NOMO-1 treated with dmso at 0.1 percent for 144 hours (cell line): ENCODE measurements around the gene PLXNB2.
"Not testable (repeated sequence)": the region's sequence is repeated elsewhere in the genome, so short reads cannot be mapped to it uniquely, and the experiment has no call there.

ENCODE experiments used
- DNase-seq: peaks from one replicate; lab custom pipeline; 2025; ENCODE audit not compliant: unreplicated experiment; lab: John Stamatoyannopoulos, UW

PLXNB2 gene, protein sequence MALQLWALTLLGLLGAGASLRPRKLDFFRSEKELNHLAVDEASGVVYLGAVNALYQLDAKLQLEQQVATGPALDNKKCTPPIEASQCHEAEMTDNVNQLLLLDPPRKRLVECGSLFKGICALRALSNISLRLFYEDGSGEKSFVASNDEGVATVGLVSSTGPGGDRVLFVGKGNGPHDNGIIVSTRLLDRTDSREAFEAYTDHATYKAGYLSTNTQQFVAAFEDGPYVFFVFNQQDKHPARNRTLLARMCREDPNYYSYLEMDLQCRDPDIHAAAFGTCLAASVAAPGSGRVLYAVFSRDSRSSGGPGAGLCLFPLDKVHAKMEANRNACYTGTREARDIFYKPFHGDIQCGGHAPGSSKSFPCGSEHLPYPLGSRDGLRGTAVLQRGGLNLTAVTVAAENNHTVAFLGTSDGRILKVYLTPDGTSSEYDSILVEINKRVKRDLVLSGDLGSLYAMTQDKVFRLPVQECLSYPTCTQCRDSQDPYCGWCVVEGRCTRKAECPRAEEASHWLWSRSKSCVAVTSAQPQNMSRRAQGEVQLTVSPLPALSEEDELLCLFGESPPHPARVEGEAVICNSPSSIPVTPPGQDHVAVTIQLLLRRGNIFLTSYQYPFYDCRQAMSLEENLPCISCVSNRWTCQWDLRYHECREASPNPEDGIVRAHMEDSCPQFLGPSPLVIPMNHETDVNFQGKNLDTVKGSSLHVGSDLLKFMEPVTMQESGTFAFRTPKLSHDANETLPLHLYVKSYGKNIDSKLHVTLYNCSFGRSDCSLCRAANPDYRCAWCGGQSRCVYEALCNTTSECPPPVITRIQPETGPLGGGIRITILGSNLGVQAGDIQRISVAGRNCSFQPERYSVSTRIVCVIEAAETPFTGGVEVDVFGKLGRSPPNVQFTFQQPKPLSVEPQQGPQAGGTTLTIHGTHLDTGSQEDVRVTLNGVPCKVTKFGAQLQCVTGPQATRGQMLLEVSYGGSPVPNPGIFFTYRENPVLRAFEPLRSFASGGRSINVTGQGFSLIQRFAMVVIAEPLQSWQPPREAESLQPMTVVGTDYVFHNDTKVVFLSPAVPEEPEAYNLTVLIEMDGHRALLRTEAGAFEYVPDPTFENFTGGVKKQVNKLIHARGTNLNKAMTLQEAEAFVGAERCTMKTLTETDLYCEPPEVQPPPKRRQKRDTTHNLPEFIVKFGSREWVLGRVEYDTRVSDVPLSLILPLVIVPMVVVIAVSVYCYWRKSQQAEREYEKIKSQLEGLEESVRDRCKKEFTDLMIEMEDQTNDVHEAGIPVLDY (N-terminal part only)

DNA sequence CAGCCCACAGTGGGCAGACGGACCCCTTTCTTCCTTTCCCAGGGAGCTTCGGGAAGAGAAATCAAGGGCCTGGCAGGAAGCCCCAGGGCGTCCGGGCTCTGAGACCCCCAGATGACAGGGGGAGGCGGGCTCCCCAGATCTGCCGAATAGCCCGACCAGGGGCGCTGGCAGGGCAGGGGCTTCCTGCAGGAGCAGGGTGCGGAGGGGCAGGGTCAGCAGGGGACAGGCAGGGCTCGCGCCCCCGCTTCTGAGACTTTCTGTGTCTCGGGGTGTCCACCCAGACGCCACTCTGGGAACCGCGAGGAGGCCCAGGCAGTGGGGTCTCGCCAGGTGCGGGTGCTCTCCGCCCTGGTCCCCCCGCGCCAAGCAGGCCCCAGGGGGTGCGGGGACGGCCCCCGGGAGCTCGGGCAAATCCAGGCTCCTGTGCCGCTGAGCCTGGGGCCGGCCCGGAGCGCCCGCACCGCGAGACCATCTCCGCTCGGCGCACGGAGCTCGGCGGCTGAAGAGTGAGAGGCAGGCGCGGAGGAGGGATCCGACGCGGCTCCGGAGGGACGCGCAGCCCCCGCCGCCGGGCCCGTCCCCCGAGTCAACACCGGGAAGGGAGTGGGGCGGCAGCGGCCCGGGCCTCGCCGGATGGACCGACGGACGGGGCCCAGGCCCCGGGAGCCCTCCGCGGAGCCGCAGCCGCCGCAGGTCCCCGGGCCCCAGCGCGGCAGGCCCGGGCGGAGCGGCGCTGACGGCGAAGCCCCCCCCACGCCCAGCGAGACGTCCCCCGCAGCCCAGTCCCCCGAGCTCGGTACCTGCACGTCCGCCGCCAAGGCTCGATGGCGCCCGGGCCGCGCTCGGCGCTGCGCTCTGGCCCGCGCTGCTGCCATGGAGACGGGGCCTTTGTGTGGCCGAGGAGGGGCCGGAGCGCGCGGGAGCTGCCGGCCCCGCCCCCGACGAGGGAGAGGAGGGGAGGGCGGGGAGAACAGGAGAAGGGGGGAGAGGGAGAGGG is at the start of gene PLXNB2:
TSS of gene PLXNB2 (minus strand) at position 894 of the 997 bp plus-strand sequence. CDS start 17,062 bp downstream, outside the sequence.
- peak; percentile 76 for DNase-seq

DNA sequence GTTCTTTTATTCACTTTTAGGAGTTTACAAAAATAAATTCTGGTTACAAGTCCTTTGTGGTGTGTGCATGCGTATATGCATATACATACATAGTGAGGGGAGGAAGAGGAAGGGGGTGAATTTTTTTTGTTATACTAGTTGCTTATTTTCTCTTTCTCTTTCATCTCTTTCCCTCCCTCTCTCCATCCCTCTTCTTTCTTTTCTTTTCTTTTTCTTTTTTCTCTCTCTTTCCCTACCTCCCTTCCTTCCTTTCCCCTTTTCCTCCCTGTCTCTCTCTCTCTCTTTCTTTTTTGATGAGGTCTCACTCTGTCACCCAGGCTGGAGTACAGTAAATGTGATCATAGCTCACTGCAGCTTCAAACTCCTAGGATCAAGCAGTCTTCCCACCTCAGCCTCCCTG is 49.8 kb upstream of the PLXNB2 start:
- no peak for DNase-seq

DNA sequence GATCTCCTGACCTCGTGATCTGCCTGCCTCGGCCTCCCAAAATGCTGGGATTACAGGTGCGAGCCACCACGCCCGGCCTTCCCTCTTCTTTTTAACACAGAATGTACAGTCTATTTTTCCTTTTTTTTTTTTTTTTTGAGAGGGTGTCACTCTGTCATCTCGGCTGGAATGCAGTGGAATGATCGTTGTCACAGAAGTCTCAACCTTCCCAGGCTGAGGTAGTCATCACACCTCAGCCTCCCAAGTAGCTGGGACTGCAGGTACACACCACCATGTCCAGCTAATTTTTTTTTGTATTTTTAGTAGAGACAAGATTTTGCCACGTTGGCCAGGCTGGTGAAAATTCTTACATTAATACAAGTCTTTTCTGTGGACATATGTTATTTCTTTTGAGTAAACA is 48.7 kb upstream of the PLXNB2 start:
- no peak for DNase-seq

DNA sequence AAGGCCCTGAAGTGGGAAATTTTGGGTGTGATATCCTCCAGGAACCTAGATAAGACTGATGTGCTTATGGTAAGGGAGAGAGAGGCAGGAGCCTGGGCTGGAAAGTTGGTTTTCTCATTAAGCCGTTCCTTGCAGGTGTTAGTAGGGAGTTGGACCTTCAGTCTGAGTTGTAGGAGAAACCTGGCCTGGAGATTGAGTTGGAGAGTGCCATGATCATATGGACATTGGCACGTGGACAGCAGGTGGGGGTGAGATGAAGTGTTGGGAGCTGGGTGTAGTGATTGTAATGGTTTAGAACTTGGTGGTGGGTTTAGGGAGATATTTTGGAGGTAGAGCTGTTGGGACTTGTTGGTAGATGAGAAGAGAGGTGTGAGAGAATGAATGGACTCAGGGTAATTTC is 40.6 kb upstream of the PLXNB2 start:
- DNase-seq, result no peak

DNA sequence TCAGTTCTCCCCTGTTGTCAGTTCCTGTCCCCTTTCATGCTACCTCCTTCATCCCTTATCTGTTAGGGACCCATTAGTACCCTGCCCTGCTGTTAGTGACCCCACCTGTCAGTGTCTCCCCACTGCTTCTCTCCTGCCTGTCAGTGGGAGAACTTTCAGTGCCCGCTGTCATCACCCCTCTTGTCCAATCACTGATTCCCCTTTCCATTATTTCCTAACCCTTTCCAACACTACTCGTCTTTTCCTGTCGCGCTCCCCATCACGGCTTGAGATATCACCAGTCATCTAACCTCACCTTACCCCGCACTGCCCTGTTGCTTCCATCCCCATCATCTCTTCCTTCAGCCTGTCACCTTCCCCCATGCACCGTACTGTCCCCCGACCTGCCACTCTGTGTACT is 39.7 kb upstream of the PLXNB2 start:
- DNase-seq, result no peak

DNA sequence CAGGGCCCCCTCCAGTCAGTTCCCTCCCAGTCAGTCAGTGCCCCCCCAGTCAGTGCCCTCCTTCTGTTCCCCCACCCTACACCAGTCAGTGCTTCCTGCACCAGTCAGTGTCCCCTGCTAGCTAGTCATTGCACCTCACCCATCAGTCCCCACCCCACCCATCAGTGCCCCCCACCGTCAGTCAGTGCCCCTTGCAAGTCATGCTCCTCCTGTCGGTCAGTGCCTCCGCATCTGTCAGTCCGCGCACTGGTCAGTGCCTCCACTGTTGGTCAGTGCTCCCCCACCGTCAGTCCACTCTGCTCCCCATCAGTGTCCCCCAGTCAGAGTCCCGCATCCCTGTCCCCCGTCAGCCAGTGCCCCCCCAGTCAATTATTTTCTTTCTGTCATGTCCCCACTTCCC is 39.0 kb upstream of the PLXNB2 start:
- DNase-seq, result no peak

DNA sequence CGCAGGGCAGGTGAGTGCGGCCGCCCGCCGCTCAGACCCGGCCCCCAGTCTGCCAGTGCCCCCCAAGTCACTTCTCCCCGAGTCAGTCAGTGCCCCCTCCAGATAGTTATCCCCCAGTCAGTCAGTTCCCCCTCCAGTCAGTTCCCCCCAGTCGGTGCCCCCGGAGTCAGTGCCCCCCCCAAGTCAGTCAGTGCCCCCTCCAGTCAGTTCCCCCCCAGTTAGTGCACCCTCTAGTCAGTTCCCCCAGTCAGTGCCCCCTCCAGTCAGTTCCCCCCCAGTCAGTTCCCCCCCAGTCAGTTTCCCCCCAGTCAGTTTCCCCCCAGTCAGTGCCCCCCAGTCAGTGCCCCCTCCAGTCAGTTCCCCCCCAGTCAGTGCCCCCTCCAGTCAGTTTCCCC is 36.1 kb upstream of the PLXNB2 start:
- DNase-seq, result no peak

DNA sequence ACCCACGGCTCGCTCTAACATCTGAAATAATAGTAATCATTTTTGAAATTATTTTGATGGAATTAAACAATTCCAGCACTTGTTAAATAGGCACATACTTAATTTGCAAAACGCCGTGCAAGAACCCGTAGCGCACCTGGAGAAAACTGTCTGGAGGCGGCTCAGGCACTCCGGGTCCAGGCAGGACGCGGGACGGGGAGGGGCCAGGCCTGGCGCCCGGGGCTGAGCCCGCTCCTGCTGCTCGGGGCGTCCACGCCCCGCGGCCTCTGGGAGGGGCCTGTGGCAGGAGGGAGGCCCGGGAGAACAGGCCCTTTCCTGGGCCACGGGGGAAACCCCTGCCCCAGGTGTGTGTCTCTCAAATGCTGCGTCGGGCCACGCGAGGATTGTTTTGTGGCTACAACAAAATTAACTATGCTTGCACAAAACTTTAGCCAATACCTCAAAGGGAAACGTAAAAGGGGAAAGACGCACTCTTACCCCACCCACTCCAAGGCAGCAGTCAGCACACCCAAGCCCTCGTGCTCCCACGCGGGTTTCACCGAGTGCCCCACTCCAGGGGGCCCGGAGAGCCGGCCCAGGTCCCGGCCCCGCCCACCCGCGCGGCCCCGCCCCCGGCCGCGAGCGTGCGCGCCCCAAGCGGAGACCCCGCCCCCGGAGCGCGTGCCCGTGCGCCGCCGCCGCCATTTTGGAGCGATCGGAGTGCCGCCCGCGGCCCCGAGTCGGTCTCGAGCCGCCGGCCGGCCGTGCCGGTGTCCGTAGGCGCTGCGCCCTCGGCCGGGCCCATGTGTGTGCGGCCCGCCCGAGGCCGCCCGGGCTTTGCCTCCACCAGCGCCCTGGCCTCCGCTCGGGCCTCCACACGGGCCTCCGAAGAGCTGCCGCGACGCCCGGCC is 35.5 kb upstream of the PLXNB2 start, which contains the start of gene PPP6R2:
TSS of gene PPP6R2 (plus strand) at position 677 of the 890 bp plus-strand sequence. CDS start 50,582 bp downstream, outside the sequence.
- DNase-seq, result peak; percentile 36

DNA sequence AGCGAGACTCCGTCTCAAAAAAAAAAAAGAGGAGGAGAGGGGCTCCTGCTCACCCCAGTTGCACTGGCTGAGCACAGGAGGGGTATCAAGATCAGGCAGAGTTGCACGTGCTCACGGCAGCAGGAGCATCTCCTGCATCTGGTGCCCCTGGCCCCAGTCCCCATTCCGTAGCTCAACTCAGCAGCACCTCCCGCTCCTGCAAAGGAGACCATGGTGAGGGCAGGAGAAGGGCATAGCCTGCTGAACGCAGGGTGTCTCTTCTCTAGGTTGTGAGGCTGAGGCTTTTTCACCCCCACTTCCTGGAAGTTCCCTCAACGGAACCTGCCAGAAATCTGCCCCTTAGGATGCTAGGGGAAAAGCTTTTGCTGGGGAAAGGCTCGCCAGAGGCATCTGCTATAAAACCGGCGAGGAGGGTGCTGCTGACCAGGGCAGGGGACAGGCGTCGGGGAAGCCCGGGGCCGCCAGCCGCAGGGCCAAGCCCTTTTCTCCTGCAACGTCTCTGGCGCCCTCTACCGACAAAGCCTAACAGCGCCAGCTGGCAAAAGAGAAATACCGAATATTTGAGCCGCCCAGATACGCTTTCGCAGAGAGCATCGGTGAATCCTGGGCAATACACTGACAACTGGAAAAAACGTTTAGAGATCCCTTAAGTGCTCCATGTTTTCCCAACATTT is 34.7 kb upstream of the PLXNB2 start:
- peak; percentile 64 for DNase-seq

DNA sequence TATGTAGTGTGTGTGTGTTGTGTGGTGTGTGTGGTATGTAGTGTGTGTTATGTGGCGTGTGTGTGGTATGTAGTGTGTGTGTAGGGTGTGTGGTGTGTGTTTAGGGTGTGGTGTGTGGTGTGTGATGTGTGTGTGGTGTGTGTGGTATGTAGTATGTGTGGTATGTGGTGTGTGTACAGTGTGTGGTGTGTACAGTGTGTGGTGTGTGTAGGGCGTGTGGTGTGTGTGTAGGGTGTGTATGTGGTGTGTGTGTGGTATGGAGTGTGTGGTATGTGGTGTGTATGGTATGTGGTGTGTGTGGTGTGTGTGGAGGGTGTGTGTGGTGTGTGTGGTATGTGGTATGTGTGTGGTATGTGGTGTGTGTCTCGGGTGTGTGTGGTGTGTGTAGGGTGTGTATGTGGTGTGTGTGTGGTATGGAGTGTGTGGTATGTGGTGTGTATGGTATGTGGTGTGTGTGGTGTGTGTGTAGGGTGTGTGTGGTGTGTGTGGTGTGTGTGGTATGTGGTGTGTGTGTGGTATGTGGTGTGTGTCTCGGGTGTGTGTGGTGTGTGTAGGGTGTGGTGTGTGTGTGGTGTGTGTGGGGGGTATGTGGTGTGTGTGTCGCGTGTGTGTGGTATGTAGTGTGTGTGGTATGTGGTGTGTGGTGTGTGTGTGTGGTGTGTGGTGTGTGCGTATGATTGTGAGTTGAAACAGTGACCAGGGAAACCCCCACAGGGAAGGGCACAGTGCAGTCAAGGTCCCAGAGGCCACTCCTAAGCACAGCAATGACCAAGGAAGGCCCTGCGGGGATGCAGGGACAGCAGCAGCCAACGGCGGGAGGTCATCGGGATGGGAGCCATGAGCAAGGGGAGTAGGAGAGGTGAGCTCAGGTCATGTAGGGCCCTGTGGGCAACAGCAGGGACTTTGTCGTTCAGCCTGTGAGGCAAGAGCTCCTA is 32.8 kb upstream of the PLXNB2 start:
- no peak for DNase-seq

DNA sequence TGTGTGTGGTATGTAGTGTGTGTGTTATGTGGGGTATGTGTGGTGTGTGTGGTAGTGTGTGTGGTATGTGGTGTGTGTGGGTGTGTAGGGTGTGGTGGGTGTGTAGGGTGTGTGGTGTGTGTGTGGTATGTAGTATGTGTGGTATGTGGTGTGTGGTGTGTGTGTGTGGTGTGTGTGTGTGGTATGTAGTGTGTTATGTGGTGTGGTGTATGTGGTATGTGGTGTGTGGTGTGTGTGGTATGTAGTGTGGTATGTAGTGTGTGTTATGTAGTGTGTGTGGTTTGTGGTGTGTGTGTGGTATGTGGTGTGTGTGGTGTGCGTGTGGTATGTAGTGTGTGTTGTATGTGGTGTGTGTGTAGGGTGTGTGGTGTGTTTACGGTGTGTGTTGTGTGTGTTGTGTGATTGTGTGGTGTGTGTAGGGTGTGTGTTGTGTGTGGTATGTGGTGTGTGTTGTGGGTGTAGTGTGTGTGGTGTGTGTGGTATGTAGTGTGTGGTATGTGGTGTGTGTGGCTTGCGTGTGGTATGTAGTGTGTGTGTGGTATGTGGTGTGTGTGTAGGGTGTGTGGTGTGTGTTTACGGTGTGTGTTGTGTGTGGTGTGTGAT is 31.5 kb upstream of the PLXNB2 start:
- no peak for DNase-seq

DNA sequence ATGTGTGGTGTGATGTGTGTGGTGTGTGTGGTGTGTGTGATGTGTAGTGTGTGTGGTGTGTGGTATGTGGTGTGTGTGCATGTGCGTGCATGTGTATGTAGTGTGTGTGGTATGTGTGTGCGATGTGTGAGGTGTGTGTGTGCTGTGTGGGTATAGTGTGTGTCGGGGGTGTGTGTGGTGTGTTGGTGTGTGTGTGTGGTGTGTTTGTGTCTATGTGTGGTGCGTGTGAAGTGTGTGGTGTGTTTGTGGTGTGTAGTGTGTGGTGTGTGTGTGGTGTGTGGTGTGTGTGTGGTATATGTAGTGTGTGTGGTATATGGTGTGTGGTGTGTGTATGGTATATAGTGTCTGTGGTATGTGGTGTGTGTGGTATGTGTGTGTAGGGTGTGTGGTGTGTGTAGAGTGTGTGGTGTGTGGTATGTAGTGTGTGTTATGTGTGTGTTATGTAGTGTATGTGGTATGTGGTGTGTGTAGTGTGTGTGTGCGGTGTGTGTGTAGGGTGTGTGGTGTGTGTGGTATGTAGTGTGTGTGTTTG is 30.7 kb upstream of the PLXNB2 start:
- DNase-seq, result no peak

DNA sequence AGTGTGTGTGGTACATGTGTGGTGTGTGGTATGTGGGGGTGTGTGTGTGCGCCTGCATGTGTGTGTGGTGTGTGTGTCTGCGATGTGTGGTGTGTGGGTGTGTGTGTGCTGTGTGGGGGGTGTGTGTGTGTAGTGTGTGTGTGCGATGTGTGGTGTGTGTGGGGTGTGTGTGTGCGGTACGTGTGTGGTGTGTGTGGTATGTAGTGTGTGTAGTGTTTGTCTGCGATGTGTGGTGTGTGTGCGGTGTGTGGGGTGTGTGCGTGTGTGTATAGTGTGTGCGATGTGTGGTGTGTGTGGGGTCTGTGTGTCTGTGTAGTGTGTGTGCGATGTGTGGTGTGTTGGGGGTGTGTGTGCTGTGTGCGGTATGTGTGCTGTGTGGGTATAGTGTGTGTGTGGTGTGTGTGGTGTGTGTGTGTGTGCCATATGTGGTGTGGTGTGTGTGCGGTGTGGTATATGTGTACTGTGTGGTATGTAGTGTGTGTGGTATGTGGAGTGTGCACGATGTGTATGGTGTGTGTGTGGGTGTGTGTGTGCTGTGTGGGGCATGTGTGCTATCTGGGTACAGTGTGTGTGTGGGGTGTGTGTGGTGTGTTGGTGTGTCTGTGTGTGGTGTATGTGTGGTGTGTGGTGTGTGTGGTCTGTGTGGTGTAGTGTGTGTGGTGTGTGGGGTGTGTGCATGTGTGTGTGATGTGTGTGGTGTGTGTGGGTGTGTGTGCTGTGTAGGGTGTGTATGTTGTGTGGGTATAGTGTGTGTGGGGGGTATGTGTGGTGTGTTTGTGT is 30.0 kb upstream of the PLXNB2 start:
- no peak for DNase-seq

DNA sequence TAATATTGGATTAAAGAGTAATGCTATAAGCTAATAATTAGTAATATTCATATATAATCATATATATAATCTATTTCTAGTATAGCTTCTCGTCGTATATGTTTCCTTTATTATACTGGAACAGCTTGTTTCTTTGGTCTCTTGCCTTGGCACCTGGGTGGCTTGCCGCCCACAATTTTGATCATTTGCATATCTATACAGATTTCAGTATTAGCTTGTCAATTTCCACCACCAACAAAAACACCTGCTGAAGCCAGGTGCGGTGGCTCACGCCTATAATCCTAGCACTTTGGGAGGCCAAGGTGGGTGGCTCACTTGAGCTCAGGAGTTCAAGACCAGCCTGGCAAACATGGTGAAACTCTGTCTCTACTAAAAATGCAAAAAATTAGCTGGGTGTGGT is 27.0 kb upstream of the PLXNB2 start:
- DNase-seq, result not testable (repeated sequence)

DNA sequence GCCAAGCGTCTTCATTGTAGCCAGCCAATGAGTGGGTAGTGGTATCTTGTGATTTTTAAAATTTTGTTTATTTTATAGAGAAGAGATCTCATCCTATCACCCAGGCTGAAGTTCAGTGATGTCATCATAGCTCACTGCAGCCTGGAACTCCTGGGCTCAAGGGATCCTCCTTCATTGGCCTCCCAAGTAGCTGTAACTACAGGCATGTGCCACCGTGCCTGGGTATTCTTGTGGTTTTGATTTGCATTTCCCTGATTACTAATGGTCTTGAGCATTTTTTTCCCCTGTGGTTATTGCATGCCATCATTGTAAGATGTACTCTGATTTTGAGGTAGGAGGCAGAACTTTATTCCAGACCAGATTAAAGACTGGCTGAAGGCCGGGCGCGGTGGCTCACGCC is 21.8 kb upstream of the PLXNB2 start:
- DNase-seq, result no peak

DNA sequence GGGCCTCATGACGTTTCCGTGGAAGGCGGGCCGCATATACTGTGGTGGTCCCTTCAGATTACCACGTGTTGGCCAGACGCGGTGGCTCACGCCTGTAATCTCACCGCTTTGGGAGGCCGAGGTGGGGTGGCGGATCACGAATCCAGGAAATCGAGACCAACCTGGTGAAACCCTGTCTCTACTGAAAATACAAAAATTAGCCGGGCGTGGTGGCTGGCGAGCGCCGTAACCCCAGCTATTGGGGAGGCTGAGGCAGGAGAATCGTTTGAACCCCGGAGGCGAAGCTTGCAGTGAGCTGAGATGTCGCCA is 20.2 kb upstream of the PLXNB2 start:
- no peak for DNase-seq
